Measurements from ENCODE around the gene CXCL17. TPM values are rescaled to one million over a fixed set of nuclear protein-coding genes. Genes with fewer than 3 reads are reported as not detected.

CXCL17 gene
- total RNA-seq, 1 donor from 2014 or later: not detected

GRCh38 chr19:42469311-42470235 is 26.8 kb upstream of the CXCL17 start:
- peaks cover 2% of the 10 kb centered on the region for H3K27me3 Mint-ChIP-seq (ENCODE audit: unreplicated experiment)
- H3K27ac Mint-ChIP-seq (ENCODE audit: unreplicated experiment): peak overlapping the region; percentile 13
- no peak for DNase-seq
- no peaks in the 10 kb centered on the region for H3K36me3 Mint-ChIP-seq (ENCODE audit: unreplicated experiment)
- H3K4me3 Mint-ChIP-seq (ENCODE audit: unreplicated experiment): no peak overlapping the region
- no peaks in the 10 kb centered on the region for H3K9me3 Mint-ChIP-seq (ENCODE audit: unreplicated experiment)
- no peak for TF ChIP-seq CTCF (IDR thresholded peaks at IDR 0.05; ENCODE audit: partially characterized antibody, unreplicated experiment)
- H3K4me1 Mint-ChIP-seq (ENCODE audit: low read depth, unreplicated experiment): peaks cover 9% of the 10 kb centered on the region

- peak overlapping the region; percentile 71 for H3K27ac Mint-ChIP-seq (ENCODE audit: unreplicated experiment)
- H3K36me3 Mint-ChIP-seq (ENCODE audit: unreplicated experiment): no peaks in the 10 kb centered on the region
- TF ChIP-seq CTCF (IDR thresholded peaks at IDR 0.05; ENCODE audit: partially characterized antibody, unreplicated experiment): no peak
- H3K9me3 Mint-ChIP-seq (ENCODE audit: unreplicated experiment): no peaks in the 10 kb centered on the region
- no peak overlapping the region for H3K4me3 Mint-ChIP-seq (ENCODE audit: unreplicated experiment)
- H3K4me1 Mint-ChIP-seq (ENCODE audit: low read depth, unreplicated experiment): peaks cover 9% of the 10 kb centered on the region
- peak; percentile 17 for DNase-seq
- H3K27me3 Mint-ChIP-seq (ENCODE audit: unreplicated experiment): peaks cover 2% of the 10 kb centered on the region
Measured at GRCh38 chr19:42468273-42468796, 25.6 kb upstream of the CXCL17 start.

GRCh38 chr19:42467183-42467760 is 24.5 kb upstream of the CXCL17 start:
- H3K27ac Mint-ChIP-seq (ENCODE audit: unreplicated experiment): no peak overlapping the region
- no peak overlapping the region for H3K4me3 Mint-ChIP-seq (ENCODE audit: unreplicated experiment)
- no peaks in the 10 kb centered on the region for H3K36me3 Mint-ChIP-seq (ENCODE audit: unreplicated experiment)
- H3K9me3 Mint-ChIP-seq (ENCODE audit: unreplicated experiment): no peaks in the 10 kb centered on the region
- no peak for TF ChIP-seq CTCF (IDR thresholded peaks at IDR 0.05; ENCODE audit: partially characterized antibody, unreplicated experiment)
- H3K4me1 Mint-ChIP-seq (ENCODE audit: low read depth, unreplicated experiment): peaks cover 9% of the 10 kb centered on the region
- peaks cover 2% of the 10 kb centered on the region for H3K27me3 Mint-ChIP-seq (ENCODE audit: unreplicated experiment)
- no peak for DNase-seq

GRCh38 chr19:42466521-42467182 is 23.9 kb upstream of the CXCL17 start:
- TF ChIP-seq CTCF (IDR thresholded peaks at IDR 0.05; ENCODE audit: partially characterized antibody, unreplicated experiment): no peak
- Mint-ChIP-seq H3K4me1 (ENCODE audit: low read depth, unreplicated experiment) (peaks cover 9% of the 10 kb centered on the region), H3K4me3 (ENCODE audit: unreplicated experiment) (no peak overlapping the region), H3K36me3 (ENCODE audit: unreplicated experiment) (no peaks in the 10 kb centered on the region), H3K27me3 (ENCODE audit: unreplicated experiment) (peaks cover 2% of the 10 kb centered on the region), H3K9me3 (ENCODE audit: unreplicated experiment) (no peaks in the 10 kb centered on the region), H3K27ac (ENCODE audit: unreplicated experiment) (no peak overlapping the region)
- DNase-seq: no peak

Measured in glutamatergic neuron (in vitro differentiated cells).